GM19035 (cell line): ENCODE measurements around the gene MID2.
A peak's percentile ranks its signal among the peaks of the same experiment; 100 is the strongest.
"Not testable (repeated sequence)": the region's sequence is repeated elsewhere in the genome, so short reads cannot be mapped to it uniquely, and the experiment has no call there.

Source experiments
- ATAC-seq: cut with Tn5 transposase; IDR thresholded peaks from one replicate; pipeline ENCODE4 v1.9.1; 2021; ENCODE audit not compliant: unreplicated experiment

MID2 gene, protein sequence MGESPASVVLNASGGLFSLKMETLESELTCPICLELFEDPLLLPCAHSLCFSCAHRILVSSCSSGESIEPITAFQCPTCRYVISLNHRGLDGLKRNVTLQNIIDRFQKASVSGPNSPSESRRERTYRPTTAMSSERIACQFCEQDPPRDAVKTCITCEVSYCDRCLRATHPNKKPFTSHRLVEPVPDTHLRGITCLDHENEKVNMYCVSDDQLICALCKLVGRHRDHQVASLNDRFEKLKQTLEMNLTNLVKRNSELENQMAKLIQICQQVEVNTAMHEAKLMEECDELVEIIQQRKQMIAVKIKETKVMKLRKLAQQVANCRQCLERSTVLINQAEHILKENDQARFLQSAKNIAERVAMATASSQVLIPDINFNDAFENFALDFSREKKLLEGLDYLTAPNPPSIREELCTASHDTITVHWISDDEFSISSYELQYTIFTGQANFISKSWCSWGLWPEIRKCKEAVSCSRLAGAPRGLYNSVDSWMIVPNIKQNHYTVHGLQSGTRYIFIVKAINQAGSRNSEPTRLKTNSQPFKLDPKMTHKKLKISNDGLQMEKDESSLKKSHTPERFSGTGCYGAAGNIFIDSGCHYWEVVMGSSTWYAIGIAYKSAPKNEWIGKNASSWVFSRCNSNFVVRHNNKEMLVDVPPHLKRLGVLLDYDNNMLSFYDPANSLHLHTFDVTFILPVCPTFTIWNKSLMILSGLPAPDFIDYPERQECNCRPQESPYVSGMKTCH

DNA sequence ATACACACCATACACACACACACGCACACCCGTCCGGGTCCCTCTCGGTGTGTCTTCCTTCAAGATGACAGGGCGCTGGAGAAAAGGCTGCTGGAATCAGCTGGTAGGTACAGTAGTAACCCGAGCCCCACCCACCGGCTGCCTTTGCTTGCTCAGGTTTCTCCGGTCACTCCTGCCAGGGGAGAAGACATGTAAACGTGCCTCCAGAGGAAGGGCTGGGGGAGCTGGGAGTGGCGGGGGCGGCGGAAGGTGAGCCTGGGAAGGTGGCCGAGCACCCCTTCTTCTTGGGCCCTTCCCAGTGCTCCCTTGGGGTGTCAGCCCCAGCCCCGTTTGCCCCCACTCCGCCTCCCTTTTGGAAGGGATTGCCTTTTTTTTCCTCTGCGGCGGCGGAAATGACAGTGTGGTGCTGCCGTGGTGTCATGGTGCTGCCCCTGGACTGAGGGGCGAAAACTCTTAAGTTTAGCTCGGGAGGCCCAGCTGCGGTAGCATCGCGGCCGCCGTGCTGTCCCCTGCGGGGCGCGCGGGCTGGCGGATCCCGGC is at the start of gene MID2:
TSS of gene MID2 (plus strand) at position 169 of the 540 bp plus-strand sequence. CDS start 561 bp downstream, outside the sequence.
- ATAC-seq = peak; percentile 31

DNA sequence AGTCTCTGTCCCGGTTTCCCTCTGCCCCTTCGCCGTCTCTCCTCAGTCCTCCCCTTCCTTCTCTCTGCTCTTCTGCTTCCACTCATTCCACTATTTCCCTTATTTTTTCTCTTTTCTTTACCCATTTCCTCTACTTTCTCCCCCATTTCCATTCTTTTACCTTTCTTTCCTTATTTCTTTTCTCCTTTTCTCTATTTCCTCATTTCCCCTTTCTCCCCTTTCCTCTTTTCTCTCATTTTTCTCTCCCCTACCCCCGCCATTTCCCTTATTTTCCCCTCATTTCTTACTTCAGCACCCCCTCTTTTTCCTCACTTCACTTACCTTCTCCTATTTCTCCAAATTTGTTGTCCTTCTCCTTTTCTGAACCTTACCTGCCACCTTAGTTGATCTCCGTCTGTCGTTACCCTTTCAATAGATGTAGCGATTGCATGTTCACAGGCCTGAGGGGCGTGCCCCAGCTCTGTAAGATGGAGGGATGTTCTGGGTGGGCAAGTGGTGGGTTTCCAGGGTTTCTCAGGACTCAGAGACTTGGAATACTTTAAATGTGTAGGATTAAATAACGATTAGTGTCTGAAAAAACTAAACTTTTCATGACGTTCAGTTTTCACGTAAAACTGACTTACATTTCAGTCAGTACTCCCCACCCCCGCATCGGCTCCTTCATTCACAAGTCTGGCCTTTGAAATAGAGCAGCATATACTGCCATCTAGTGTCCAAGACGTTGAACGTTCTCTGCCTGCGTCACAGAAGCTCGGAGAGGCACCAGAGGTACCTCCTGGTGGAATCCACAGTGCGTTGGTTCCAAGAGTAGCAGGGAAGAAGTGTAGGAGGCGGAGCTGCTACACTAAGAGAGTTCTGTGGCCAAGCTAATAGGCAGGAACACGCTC is 48.8 kb upstream of the MID2 start:
- peak; percentile 82 for ATAC-seq

DNA sequence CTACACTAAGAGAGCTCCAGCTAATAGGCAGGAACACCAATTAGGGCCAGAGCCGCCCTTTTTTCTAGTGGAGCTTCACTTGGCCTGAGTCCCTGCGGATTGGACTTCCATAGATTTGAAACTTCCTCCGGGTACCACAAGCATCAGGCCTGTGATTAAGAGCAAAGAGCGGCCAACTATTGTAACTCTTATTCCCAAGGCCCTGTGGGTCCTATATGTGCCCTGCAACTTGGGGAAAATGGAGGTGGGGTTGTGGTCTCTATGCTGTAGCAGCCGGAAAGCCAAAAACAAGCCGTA is 48.2 kb upstream of the MID2 start, which contains the start of gene NCBP2L:
TSS of gene NCBP2L (plus strand) at position 198 of the 297 bp plus-strand sequence. CDS start 16,488 bp downstream, outside the sequence.
- no peak for ATAC-seq

DNA sequence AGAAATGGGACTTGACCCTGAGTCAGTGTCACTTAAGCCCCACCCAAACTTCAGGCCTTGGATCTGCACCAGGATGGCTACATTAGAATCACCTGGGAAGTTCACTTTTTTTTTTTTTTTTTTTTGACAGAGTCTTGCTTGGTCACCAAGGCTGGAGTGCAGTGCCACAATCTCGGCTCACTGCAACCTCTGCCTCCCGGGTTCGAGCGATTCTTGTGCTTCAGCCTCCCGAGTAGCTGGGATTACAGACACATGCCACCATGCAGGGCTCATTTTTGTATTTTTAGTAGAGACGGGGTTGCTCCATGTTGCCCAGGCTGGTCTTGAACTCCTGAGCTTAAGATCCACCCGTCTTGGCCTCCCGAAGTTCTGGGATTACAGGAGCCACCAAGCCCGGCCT is 45.1 kb upstream of the MID2 start:
- no peak for ATAC-seq

DNA sequence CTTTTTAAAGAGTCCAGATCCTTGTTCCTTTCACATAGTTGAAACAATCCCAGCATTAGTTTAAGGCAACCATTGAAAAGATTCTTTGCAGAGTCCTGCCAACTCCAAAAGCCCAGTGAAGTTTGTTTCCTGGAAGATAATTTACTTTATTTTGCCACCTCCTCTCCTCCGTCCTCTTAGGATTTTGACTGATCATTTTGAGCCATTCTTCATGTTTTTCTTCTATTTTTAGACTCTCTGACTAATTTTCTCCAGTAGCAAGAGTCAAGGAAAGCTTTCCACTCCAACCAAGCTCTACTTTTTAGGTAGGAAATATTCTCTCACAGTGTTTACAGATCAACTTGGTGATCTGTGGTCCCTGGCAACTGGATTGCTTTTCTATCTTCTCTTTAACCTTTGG is 37.8 kb upstream of the MID2 start:
- no peak for ATAC-seq

DNA sequence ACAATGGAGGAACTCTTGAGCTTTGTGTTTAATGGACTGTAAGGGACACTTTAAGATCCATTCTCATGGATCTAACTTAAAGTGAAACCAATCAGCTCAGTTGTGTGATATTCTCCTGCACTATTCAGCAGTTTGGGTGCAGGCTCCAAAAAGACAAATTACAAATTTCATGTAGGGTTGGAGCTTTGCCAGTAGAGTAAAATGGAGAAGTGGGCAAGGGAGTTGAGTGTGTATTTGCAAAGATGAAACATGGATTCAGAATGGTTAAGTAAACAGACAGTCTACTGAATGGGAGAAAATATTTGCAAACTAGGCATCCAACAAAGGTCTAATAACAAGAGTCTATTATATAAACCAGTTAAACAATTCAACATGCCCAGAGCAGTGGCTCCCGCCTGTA is 21.2 kb upstream of the MID2 start:
- no peak for ATAC-seq

DNA sequence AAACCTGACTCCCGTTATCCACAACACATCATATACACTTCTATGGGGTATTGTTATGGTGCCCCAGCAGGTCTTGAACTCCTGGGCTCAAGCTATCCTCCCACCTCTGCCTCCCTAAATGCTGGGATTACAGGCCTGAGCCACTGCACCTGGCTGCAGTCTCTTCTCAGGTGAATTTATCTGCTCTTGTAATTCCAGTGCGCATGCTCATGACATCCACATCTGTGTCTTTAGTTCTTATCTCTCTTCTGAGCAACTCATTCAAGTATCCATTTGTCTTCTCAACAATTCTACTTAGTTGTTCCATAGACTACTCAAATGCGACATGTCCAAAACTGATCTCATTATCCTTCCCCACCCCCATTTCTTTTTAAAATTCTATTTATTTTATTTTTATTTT is 20.5 kb upstream of the MID2 start:
- ATAC-seq = no peak

DNA sequence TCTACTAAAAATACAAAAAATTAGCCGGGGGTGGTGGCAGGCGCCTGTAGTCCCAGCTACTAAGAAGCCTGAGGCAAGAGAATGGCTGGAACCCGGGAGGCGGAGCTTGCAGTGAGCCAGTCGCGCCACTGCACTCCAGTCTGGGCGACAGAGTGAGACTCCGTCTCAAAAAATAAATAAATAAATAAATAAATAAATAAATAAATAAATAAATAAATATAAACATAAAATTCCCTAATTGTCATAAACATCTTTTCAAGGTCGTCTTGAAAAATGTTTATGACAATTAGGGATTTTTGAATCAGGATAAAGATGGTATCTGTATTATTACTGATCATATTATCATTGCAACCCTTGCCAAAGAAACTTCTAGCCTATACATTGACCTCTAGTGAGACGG is 15.6 kb upstream of the MID2 start:
- not testable (repeated sequence) for ATAC-seq

DNA sequence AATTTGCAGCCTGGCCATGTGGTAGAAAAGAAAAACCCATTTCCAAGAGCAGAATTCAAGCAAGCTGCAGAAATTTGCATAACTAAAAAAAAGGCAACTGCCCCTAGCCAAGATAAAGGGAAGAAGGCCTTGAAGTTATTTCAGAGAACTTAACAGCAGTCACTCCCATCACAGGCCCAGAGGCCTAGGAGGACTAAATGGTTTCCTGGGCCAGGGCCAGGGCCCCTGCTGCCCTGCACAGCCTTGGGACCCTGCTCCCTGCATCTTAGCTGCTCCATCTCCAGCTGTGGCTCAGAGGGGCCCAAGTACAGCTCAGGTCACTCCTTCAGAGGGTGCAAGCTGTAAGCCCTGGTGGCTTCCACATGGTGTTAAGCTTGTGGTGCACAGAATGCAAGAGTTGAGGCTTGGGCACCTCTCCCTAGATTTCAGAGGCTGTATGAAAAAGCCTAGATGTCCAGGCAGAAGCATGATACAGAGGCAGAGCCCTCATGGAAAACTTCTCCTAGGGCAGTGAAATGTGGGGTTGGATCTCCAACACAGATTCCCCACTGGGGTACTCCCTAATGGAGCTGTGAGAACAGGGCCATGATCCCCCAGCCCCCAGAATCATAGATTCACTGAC is 6.7 kb upstream of the MID2 start:
- no peak for ATAC-seq

DNA sequence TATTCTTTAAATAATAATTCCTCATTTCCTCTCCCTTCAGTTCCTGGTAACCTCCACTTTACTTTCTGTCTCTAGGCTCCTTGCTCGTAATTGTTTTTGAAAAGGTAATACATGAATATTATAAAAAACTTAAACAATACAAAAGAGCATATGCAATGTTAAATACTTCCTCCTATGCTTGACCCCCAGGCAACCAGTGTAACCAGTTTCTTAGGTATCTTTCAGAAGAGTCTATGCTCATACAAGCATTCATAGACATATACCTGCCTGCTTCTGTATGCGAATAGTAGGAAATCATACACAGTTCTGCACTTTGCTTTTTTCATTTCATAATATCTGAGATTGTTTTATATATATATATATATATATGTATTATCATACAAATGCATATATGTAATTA is 2.6 kb upstream of the MID2 start:
- no peak for ATAC-seq

DNA sequence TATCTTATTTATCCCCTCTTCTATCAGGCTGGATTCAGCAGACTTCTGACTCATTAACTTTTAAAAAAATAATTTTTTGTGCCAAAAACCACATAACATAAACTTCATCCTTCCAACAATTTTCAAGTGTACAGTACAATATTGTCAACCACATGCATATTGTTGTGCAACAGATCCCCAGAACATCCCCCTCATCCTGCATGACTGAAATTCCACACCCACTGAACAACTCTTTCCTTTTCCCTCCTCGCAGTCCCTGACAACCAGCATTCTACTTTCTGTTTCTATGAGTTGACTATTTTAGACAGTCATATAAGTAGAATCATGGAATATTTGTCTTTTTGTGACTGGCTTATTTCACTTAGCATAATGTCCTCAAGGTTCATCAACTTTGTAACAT is 2.2 kb upstream of the MID2 start:
- ATAC-seq = no peak

DNA sequence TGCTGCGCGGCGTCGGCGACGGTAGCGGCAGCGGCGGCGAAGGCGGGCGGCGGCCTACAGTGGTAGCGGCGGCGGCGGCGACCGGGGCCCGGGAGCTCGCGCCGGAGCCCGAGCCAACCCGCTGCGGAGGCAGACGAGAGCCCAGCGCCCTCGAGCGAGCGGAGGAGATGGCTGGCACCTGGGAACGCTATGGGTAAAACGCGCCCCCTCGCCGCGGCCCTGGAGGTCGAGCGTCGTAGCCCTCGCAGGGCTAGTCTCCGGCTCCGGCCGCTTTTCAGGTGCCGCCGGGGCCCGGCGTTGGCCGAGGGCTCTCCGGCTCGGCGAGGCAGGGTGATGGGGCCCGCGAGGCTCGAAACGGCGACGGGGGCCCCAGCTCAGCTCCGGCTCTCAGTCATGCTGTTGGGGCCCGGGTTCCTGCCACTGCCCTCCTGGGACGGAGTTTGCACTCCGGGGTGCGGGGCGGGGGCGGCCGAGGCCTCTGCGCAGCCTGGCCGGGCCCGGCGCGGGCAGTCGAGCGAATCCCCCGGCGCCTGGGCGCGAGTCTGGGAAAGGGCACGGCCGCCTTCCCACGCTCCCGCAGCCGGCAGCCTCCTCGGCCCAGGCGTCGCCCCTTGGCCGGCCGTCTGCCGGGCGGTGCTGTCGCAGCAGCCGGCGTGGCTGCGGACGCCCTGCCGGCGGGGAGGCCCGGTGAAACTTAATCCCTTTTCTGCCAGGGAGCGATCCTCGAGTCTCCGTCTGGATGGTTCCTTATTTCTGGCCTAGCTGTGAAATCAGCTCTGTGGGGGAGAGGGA is 768 bp downstream of the MID2 start:
- ATAC-seq = peak; percentile 62

DNA sequence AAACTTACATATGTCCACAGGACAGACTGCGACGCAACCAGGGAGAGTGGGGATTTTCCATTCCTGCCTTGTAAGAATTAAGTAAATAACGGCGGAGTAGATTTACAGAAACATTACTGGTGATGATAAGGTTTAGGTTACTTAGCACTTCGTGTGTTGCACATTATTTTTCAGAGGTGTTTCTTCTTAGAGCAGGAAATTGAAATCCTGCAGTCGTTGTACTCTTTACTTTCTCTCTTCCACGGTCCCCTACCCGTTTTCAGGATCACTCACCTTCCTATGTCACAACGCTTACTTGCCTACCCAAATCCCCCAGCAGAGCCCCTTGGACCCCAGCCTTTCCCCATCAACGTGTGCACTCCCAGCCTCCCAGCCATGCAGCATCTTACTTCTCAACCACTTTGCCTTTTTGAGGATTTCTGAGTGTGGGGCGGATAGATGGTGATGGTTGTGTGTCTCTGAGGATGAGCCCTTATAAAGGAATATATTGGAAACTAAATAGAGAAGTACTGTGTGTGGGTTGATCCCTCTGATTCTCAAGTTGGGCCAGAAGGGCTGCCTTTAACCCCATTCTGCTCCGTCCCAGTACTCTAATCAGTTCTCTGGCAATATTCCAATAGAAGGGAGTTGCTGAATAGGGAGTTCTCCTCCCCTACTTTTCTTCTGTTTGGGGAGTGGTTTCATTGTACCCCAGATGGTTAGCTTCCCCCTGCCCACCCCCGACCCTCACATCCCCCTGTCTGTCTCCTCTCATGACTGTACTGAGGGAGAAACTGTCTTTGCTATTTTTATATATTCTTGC is 1.6 kb downstream of the MID2 start:
- ATAC-seq = no peak

DNA sequence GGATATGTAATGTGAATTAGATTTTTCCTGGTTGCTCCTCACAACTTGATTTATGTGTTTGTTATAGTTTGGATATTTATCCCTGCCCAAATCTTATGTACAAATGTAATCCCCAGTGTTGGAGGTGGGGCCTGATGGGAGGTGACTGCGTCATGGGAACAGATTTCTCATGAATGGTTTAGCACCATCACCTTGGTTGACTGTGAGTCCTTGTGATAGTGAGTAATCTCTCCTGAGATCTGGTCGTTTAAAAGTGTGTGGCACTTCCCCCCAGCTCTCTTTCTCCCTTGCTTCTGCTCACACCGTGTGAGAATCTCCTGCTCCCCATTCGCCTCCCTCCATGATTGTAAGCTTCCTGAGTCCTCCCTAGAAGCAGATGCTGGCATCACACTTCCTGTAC is 2.2 kb downstream of the MID2 start:
- no peak for ATAC-seq

DNA sequence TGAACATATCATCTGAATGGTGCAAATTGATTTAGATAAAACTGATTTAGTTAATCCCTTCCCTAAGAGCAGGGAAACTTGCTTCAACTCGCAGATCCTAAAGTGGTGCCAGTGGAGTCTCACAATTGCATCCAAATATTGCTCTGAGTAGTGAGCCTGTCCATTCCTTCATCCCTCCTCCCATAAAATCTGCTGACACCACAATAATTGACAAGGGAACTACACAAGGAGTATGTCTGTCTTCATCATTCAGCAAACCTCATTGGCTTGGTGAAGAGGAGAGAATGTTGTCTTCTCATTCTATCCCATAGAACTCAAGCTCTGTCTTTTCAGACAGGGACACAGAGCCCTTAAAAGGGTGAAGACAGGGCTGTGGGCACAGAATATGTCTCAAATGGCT is 4.2 kb downstream of the MID2 start:
- no peak for ATAC-seq

DNA sequence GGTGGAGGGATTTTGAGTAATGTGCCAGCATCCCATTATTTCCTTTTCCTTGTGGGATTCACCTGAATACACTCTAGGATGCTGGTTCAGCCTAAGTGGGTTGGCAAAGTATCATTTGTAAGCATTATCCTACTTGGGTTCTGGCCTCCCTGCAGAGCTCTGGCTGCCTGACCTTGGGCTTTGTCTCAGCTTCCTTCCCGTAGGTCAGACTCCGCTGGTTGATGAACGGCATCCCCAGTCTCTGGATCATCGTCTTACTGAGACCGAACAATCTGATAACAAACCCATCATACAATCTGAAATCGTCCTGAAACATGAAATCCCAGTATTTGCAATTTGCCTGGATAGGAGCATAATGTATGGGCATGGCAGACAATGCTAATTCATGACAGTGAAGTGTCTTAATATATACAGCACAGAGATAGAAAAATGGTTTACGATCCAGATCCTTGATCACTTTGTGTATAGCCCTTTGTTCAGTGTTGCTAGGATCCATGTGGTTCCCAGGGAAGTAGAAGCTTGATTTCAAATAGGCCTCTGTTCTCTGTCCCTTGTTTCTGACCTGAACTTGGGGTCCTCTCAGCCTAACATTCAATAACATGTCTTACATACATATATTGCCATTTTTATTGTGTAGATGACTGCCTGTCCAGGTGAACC is 5.5 kb downstream of the MID2 start:
- no peak for ATAC-seq

DNA sequence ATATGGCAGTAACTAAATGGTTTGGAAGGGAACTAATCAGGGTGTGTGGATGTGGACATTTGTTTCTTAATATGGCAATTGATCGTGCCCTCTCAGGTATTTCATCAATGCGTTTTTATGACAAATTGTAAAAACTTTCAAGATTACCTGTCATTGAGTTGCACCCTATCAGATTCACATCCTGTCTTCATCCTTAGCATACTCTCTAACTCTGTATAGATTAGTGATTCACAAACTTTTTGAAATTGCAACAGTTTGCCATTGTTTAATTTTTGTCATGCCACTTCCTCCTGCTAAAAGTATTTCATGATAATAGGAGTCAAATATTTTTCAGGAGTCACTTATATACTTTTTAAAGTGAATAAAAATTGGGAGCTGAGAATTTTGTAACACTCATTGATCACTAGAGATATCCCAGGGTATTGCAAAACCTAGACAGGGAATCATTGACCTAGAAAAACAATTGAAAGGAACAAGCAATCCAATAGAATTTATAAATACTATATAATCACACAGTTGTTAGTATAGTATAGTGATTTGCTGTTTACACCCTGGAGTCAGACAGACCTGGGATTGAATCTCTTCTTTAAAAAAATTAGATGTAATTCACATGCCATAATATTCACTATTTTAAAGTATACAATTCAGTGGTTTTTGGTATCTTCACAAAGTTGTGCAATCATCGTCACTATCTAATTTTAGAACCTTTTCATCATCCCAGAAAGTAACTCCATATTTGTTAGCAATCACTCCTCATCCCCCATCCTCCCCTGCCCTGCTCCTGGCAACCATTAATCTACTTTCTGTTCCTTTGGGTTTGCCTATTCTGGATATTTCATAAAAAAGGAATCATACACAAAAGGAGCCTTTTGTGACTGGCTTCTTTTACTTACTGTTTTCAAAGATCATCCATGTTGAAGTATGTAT is 8.9 kb downstream of the MID2 start:
- no peak for ATAC-seq

DNA sequence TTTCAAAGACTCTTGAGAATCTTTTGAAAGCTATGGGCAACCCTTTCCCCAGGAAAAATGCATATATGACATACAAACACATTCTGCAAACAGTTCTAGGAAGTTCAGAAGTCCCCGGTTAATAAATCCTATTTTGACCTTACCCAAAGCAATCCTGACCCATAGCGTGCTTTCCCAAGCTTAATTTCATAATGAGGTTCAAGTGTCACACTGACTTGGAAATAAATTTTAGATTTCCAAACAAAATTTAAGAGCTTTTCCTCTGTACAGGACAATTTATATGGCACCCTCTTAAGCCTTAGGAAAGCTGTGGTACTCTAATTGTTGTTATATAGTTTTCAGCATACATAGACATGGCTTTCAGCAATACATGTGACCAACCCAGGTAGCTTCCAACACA is 11.3 kb downstream of the MID2 start:
- ATAC-seq = no peak
